ENCODE data around the gene SCGB2A2.

The SCGB2A2 gene

DNA sequence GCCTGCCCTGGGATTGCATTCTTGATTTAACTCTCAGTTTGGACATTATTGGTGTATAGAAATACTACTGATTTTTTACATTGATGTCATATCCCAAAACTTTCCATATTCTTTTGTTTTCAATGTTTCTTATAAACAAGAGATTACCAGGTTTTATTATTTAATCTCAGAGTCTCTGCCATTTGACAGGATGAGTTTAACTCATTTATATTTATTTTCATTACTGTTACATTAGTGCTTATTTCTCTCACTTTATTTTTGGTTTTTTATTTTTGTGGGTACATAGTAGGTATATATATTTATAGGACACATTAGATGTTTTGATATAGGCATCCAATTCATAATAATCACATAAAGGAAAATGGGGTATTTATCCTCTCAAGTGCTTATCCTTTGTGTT, 38.0 kb downstream of the SCGB2A2 start:
- no peak for DNase-seq

DNA sequence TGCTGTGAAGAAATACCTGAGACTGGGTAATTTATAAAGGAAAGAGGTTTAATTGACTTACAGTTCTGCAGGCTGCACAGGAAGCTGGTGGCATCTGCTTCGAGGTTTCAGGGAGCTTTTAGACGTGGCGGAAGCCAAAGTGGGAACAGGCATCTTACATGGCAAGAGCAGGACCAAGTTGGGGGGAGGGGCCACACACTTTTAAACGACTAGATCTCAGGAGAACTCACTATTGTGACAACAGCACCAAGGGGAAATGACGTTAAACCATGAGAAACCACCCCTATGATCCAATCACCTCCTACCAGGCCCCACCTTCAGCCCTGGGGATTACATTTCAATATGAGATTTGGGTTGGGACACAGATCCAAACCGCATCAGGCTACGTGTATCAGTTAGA, 40.0 kb downstream of the SCGB2A2 start:
- DNase-seq: no peak

DNA sequence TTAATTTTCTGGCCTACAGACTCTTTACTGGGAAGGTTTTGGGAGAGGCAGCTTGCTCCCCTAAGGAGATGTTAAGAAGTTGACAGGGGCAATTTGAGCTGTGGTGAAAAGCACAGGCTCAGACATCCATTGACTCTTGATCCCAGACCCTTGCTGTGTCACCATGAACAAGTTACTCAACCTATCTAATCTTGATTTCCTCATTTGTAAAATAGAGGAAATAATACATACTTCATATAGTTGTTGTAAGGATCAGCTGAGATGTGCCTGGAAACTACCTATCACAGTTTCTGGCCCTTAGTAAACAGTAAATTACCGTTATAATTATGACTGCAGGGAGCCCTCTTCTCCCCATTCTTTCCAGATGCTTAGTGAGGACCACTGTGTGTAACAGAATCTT, 45.5 kb downstream of the SCGB2A2 start:
- DNase-seq: no peak

DNA sequence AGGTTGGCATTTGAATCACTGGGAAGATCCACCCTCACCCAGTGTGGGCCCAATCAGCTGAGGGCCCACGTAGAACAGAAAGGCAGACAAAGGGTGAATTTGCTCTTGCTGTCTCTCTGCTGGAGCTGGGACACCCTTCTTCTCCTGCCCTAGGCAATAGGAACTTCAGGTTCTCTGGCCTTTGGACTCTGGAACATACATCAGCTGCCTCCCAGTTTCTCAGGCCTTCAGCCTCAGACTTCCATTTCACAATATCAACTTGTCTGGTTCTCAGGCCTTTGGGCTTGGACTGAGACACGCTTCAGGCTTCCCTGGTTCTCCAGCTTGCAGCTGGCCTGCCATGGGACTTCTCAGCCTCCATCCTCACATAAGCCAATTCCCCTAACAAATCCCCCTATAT, 52.6 kb downstream of the SCGB2A2 start:
- DNase-seq: no peak
